OCI-LY3 (cell line): ENCODE data around the gene EPS8.
"Not testable (repeated sequence)": the region's sequence is repeated elsewhere in the genome, so short reads cannot be mapped to it uniquely, and the experiment has no call there.

Experiments
- H2AFZ ChIP-seq: fragments of 200-600, 300-600 bp; shearing (Covaris generic); 2 replicates; pipeline ENCODE4 v1.6.0; 2014; ENCODE audit warnings: antibody characterized with exemption, low read depth, low read length
- H3K27ac ChIP-seq: fragments of 200-600, 300-600 bp; sonication (generic); 2 replicates; pipeline ENCODE4 v1.5.1; 2014; ENCODE audit warnings: mild to moderate bottlenecking, low read length, moderate library complexity, mixed read lengths
- H3K27me3 ChIP-seq: fragments of 200-600, 300-600 bp; sonication (generic); 2 replicates; pipeline ENCODE4 v1.6.1; 2014; ENCODE audit warnings: low read depth, low read length, mixed read lengths
- H3K36me3 ChIP-seq: fragments of 200-600, 300-600 bp; sonication (generic); replicated peaks from 2 replicates; pipeline ENCODE3; 2014; ENCODE audit warnings: low read depth, low read length, mixed read lengths
- H3K4me1 ChIP-seq: fragments of 300-600, 200-600 bp; sonication (generic); 2 replicates; pipeline ENCODE4 v1.6.1; 2014; ENCODE audit warnings: low read length, mixed read lengths
- H3K4me2 ChIP-seq: fragments of 200-600, 300-600 bp; sonication (generic); 2 replicates; pipeline ENCODE4 v1.6.1; 2014; ENCODE audit warnings: low read length, mixed read lengths
- H3K4me3 ChIP-seq: fragments of 300-600, 200-600 bp; sonication (generic); 2 replicates; pipeline ENCODE4 v1.5.1; 2014; ENCODE audit warnings: antibody characterized with exemption, mild to moderate bottlenecking, low read length, moderate library complexity
- H3K79me2 ChIP-seq: fragments of 300-600, 200-600 bp; shearing (Covaris generic); 2 replicates; pipeline ENCODE4 v1.6.1; 2014; ENCODE audit warnings: mild to moderate bottlenecking, low read length, mixed read lengths
- H3K9ac ChIP-seq: fragments of 300-600, 200-600 bp; shearing (Covaris generic); 2 replicates; pipeline ENCODE4 v1.6.0; 2014; ENCODE audit warnings: mild to moderate bottlenecking, low read length, moderate library complexity
- H3K9me3 ChIP-seq: fragments of 200-600, 300-600 bp; shearing (Covaris generic); 2 replicates; pipeline ENCODE4 v1.6.1; 2014; ENCODE audit warnings: low read length, mixed read lengths; ENCODE audit not compliant: insufficient read depth
- H4K20me1 ChIP-seq: fragments of 200-600, 300-600 bp; sonication (generic); 2 replicates; pipeline ENCODE4 v1.6.1; 2016; ENCODE audit warnings: low read length, mixed read lengths; ENCODE audit not compliant: insufficient read depth
- CTCF ChIP-seq: fragments of 200-600, 300-600 bp; sonication (generic); IDR thresholded peaks from 2 replicates; pipeline ENCODE4 v1.5.1; 2014; ENCODE audit warnings: antibody characterized with exemption, low read length, low read depth
- EZH2phosphoT487 ChIP-seq: fragments of 200-600 bp; shearing (Covaris generic); IDR thresholded peaks from 2 replicates; pipeline ENCODE4 v1.6.1; 2018; ENCODE audit warnings: antibody characterized with exemption, mixed run types, low read depth

Gene EPS8

GRCh38 chr12:15620741-15621539 lies 168.2 kb downstream of the EPS8 start:
- H3K79me2 ChIP-seq: no peaks in the 10 kb centered on the region
- no peak overlapping the region for H3K4me2 ChIP-seq
- H3K9me3 ChIP-seq: no peaks in the 10 kb centered on the region
- H3K4me1 ChIP-seq: no peaks in the 10 kb centered on the region
- H3K27ac ChIP-seq: no peak overlapping the region
- H3K9ac ChIP-seq: no peak overlapping the region
- no peak overlapping the region for H3K4me3 ChIP-seq
- no peak overlapping the region for H2AFZ ChIP-seq
- H4K20me1 ChIP-seq: no peaks in the 10 kb centered on the region
- H3K27me3 ChIP-seq: no peaks in the 10 kb centered on the region
- H3K36me3 ChIP-seq: no peaks in the 10 kb centered on the region
- TF ChIP-seq EZH2phosphoT487: no peak
- TF ChIP-seq CTCF: no peak

- H3K36me3 ChIP-seq, H3K27ac ChIP-seq, H3K79me2 ChIP-seq, H3K4me1 ChIP-seq, H3K4me2 ChIP-seq, H3K9me3 ChIP-seq, H3K9ac ChIP-seq, H3K27me3 ChIP-seq, H2AFZ ChIP-seq, H4K20me1 ChIP-seq, H3K4me3 ChIP-seq: not testable (repeated sequence)
Observed at GRCh38 chr12:15616495-15616894, 172.7 kb downstream of the EPS8 start.

DNA sequence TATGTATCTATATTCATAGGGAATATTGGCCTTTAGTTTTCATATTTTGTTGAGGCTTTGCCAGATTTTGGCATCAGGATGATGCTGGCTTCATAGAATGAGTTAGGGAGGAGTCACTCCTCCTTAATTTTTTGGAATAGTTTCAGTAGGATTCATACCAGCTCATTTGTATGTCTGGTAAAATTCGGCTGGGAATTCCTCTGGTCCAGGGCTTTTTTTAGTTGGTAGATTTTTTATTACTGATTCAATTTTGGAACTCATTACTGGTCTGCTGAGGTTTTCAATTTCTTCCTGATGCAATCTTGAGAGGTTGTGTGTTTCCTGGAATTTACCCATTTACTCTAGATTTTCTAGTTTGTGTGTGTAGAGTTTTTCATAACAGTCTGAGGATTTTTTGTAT lies 175.2 kb downstream of the EPS8 start:
- Histone ChIP-seq H4K20me1 (no peaks in the 10 kb centered on the region), H3K27me3 (no peaks in the 10 kb centered on the region), H3K79me2 (no peaks in the 10 kb centered on the region), H3K4me2 (no peak overlapping the region), H3K4me3 (no peak overlapping the region), H3K36me3 (no peaks in the 10 kb centered on the region), H3K9me3 (no peaks in the 10 kb centered on the region), H3K9ac (no peak overlapping the region), H3K4me1 (no peaks in the 10 kb centered on the region), H2AFZ (no peak overlapping the region), H3K27ac (no peak overlapping the region)
- TF ChIP-seq CTCF (no peak), EZH2phosphoT487 (no peak)

GRCh38 chr12:15608941-15609340 lies 180.2 kb downstream of the EPS8 start:
- Histone ChIP-seq H3K4me1 (no peaks in the 10 kb centered on the region), H3K9ac (no peak overlapping the region), H3K27ac (no peak overlapping the region), H3K4me3 (no peak overlapping the region), H3K9me3 (no peaks in the 10 kb centered on the region), H2AFZ (no peak overlapping the region), H3K79me2 (no peaks in the 10 kb centered on the region), H3K27me3 (no peaks in the 10 kb centered on the region), H4K20me1 (no peaks in the 10 kb centered on the region), H3K4me2 (no peak overlapping the region), H3K36me3 (no peaks in the 10 kb centered on the region)
- no peak for TF ChIP-seq CTCF
- TF ChIP-seq EZH2phosphoT487: no peak
